ENCODE data around the gene SAFB2. TPM values are rescaled to one million over a fixed set of nuclear protein-coding genes. Genes with fewer than 3 reads are reported as not detected.
A peak's percentile ranks its signal among the peaks of the same experiment; 100 is the strongest.

Gene SAFB2
- total RNA-seq, 1 donor from 2014 or later: 53.3 TPM

DNA sequence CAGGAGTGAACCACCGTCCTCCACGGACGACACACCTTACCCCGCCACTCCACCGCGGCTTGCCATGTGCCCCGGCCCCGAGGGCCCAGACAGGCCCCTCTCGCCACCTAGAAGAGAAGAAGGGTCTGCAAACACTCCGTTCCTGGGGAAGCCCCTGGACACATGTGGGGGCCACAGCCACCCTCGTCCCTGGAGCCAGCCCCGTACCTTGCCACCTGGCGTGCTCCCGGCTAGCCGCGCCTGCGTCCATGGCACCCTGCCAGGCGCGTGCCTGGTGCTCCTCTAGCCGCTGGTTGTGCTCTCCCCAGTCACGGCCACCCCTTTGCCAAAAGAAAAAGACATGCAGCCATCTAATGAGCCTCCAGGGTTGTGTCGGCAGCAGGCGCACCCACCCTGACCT lies 34.9 kb downstream of the SAFB2 start:
- H3K36me3 ChIP-seq: no peaks in the 10 kb centered on the region
- H4K20me1 ChIP-seq (ENCODE audit: low read depth): peaks cover 13% of the 10 kb centered on the region
- no peak overlapping the region for H2AFZ ChIP-seq (replicated peaks)
- Mint-ChIP-seq H3K27ac (no peak overlapping the region), H3K4me1 (peaks cover 30% of the 10 kb centered on the region), H3K9me3 (no peaks in the 10 kb centered on the region), H3K36me3 (peaks cover 21% of the 10 kb centered on the region), H3K4me3 (no peak overlapping the region), H3K27me3 (ENCODE audit: insufficient read depth, low read depth) (no peaks in the 10 kb centered on the region)
- H3K27ac ChIP-seq: no peak overlapping the region
- H3K27me3 ChIP-seq: no peaks in the 10 kb centered on the region
- H3F3A ChIP-seq (ENCODE audit: low read depth): peaks cover 19% of the 10 kb centered on the region
- no peak overlapping the region for H3K4me3 ChIP-seq
- no peak for DNase-seq (ENCODE audit: low spot score)
- peaks cover 18% of the 10 kb centered on the region for H3K4me1 ChIP-seq
- no peaks in the 10 kb centered on the region for H3K79me2 ChIP-seq (ENCODE audit: low read depth)
- TF ChIP-seq, protein P1, sequence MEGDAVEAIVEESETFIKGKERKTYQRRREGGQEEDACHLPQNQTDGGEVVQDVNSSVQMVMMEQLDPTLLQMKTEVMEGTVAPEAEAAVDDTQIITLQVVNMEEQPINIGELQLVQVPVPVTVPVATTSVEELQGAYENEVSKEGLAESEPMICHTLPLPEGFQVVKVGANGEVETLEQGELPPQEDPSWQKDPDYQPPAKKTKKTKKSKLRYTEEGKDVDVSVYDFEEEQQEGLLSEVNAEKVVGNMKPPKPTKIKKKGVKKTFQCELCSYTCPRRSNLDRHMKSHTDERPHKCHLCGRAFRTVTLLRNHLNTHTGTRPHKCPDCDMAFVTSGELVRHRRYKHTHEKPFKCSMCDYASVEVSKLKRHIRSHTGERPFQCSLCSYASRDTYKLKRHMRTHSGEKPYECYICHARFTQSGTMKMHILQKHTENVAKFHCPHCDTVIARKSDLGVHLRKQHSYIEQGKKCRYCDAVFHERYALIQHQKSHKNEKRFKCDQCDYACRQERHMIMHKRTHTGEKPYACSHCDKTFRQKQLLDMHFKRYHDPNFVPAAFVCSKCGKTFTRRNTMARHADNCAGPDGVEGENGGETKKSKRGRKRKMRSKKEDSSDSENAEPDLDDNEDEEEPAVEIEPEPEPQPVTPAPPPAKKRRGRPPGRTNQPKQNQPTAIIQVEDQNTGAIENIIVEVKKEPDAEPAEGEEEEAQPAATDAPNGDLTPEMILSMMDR (IDR thresholded peaks at IDR 0.05): no peak
- TF ChIP-seq EZH2 (IDR thresholded peaks at IDR 0.05): no peak
- no peak for TF ChIP-seq EZH2phosphoT487 (IDR thresholded peaks at IDR 0.05)
- no peak overlapping the region for H3K9ac ChIP-seq
- H3K4me2 ChIP-seq: no peak overlapping the region
- no peaks in the 10 kb centered on the region for H3K9me3 ChIP-seq (ENCODE audit: low read depth)

DNA sequence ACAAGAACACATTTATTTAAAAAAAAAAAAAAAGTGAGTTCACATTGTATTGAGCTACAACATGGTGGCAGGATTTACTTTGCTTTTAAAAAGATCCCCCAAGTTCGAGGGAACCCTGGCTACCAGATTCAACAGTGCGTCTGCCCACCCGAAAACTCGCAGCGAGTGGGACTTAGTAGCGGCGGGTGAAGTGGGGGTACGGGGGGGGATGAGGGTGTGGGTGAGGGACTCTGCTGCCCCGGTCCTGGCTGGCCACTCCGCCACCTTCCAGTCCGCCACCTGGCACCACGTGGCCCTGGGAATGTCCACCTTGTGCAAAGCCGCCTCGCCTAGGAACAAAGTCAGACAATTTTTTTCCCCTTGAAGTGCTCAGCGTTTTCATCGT lies 35.5 kb downstream of the SAFB2 start:
- no peak overlapping the region for H3K4me2 ChIP-seq
- no peaks in the 10 kb centered on the region for H3K9me3 ChIP-seq (ENCODE audit: low read depth)
- TF ChIP-seq EZH2 (IDR thresholded peaks at IDR 0.05) (no peak), EZH2phosphoT487 (IDR thresholded peaks at IDR 0.05) (no peak)
- TF ChIP-seq, protein P1 (IDR thresholded peaks at IDR 0.05): no peak
- peaks cover 26% of the 10 kb centered on the region for H3K4me1 Mint-ChIP-seq
- no peaks in the 10 kb centered on the region for H3K27me3 ChIP-seq
- no peak overlapping the region for H3K4me3 ChIP-seq
- H3K9ac ChIP-seq: no peak overlapping the region
- peaks cover 13% of the 10 kb centered on the region for H4K20me1 ChIP-seq (ENCODE audit: low read depth)
- no peaks in the 10 kb centered on the region for H3K79me2 ChIP-seq (ENCODE audit: low read depth)
- H3K4me3 Mint-ChIP-seq: no peak overlapping the region
- H3K9me3 Mint-ChIP-seq: no peaks in the 10 kb centered on the region
- H3K36me3 ChIP-seq: no peaks in the 10 kb centered on the region
- no peak for DNase-seq (ENCODE audit: low spot score)
- no peak overlapping the region for H3K27ac Mint-ChIP-seq
- peaks cover 18% of the 10 kb centered on the region for H3K4me1 ChIP-seq
- H2AFZ ChIP-seq (replicated peaks): no peak overlapping the region
- peaks cover 19% of the 10 kb centered on the region for H3F3A ChIP-seq (ENCODE audit: low read depth)
- peak overlapping the region; percentile 88 for H3K27ac ChIP-seq
- H3K36me3 Mint-ChIP-seq: peaks cover 18% of the 10 kb centered on the region
- no peaks in the 10 kb centered on the region for H3K27me3 Mint-ChIP-seq (ENCODE audit: insufficient read depth, low read depth)

DNA sequence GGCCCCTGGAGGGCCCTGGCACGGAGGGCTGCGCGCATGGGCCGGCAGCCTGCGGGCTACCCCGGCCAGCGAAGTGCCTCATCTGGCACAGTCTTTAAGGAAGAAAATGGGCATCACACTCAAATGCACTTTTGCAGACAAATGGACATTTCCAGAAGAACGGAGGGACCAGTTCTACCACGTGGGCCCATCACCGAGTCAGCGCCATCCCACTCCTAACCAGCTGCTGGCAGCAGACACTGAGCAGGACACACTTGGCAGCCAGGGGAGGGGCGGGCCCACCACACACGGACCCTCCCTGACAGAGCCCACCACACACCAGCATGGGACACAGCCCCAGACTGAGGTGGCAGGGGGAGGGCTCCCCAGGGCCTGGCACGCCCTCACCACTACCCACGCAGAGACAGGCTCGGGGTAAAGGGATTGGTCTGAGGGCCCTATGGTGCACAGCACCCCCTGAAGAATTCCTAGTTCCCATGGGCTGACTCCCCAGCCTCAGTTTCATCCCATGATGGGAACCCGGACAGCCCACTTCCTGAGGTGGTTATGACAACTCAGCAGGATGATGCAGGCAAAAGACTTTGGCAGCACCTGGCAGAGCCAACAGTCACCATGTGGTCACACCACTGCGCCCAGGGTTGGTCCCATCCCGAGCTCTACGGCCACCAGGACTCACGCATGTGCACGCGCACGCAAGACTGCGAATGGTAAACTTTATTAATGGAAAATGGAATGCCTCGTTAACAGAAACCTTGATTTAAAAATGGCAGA lies 36.1 kb downstream of the SAFB2 start:
- Mint-ChIP-seq H3K4me1 (peaks cover 26% of the 10 kb centered on the region), H3K27me3 (ENCODE audit: insufficient read depth, low read depth) (no peaks in the 10 kb centered on the region), H3K36me3 (peaks cover 15% of the 10 kb centered on the region), H3K4me3 (peak overlapping the region; percentile 70), H3K27ac (peak overlapping the region; percentile 78), H3K9me3 (no peaks in the 10 kb centered on the region)
- Histone ChIP-seq H3F3A (ENCODE audit: low read depth) (peaks cover 19% of the 10 kb centered on the region), H3K27ac (peak overlapping the region; percentile 88), H3K9ac (no peak overlapping the region), H4K20me1 (ENCODE audit: low read depth) (peaks cover 13% of the 10 kb centered on the region), H3K4me2 (peak overlapping the region; percentile 75), H3K36me3 (no peaks in the 10 kb centered on the region), H3K79me2 (ENCODE audit: low read depth) (no peaks in the 10 kb centered on the region), H3K9me3 (ENCODE audit: low read depth) (no peaks in the 10 kb centered on the region), H2AFZ (replicated peaks) (no peak overlapping the region), H3K4me1 (peaks cover 18% of the 10 kb centered on the region), H3K27me3 (no peaks in the 10 kb centered on the region), H3K4me3 (peak overlapping the region; percentile 37)
- DNase-seq (ENCODE audit: low spot score): no peak
- no peak for TF ChIP-seq EZH2phosphoT487 (IDR thresholded peaks at IDR 0.05)
- TF ChIP-seq, protein P1 (IDR thresholded peaks at IDR 0.05): no peak
- TF ChIP-seq EZH2 (IDR thresholded peaks at IDR 0.05): no peak
